ENCODE results near the gene CDKN2B.

The CDKN2B gene

DNA sequence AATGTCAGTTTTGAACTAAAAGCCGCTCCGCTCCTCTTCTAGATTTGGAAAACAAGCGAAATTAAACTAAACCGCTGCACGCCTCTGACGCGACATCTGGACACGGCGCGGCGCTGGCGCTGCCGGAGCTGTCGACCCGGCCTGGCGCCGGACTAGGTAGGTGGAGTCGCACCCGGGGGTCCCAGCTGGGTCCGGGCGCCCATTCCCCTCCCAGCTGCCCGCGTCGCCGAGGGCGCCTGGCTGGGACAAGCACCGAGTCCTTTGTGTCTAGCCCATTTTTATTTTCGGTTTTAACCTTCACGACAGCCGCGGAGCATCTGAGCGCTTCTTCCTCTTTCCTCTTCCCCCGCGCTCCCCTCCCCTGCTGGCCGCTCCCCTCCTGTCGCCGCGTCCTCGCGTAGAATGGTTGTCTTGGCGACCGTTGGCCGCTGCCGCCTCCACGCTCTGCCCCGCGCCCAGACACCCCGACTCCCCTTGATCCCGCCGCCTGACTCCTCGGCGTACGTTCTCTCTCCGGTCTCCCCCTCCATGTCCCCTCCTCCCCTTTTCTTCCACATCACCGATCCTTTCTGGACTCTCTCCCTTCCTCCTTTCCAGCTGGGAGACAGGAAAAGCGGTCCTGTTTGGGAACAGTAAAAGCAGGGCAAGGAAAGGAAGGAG is 14.0 kb downstream of the CDKN2B start:
- H3K27me3 ChIP-seq (ENCODE audit: control insufficient read depth in 3 of 3, insufficient read depth in 3 of 3, low read depth in 1 of 3, low read length in 3 of 3) = peaks cover 18 to 98% (median 53%) of the 10 kb centered on the region in 3 experiments
- H3K27ac ChIP-seq (replicated peaks; ENCODE audit: low read length) = no peak overlapping the region
- H4K8ac ChIP-seq (ENCODE audit: low read depth, low read length) = no peak overlapping the region
- no peak overlapping the region for H3K4ac ChIP-seq (ENCODE audit: low read length)
- no peak overlapping the region for H2BK120ac ChIP-seq (ENCODE audit: low read depth, low read length)
- H3K23ac ChIP-seq (ENCODE audit: low read depth, low read length, poor library complexity) = no peak overlapping the region
- no peak overlapping the region for H3K9ac ChIP-seq (ENCODE audit: low read depth, low read length, poor library complexity)
- peak overlapping the region; percentile 95 for H3K4me2 ChIP-seq (ENCODE audit: insufficient read depth, low read length, poor library complexity, severe bottlenecking)
- no peak for DNase-seq (ENCODE audit: low spot score)
- no peak overlapping the region for H2AK5ac ChIP-seq (ENCODE audit: low read depth, low read length)
- no peaks in the 10 kb centered on the region for H3K79me1 ChIP-seq (ENCODE audit: low read depth, low read length)
- no peak overlapping the region for H2BK12ac ChIP-seq (ENCODE audit: low read length)
- H3K36me3 ChIP-seq (replicated peaks in 1 of 2; ENCODE audit: control insufficient read depth in 2 of 2, insufficient read depth in 2 of 2, low read length in 2 of 2) = no peaks in the 10 kb centered on the region
- H2AFZ ChIP-seq (ENCODE audit: low read length) = peak overlapping the region; percentile 93
- no CpG with 5 or more reads among the region's 56 CpGs for WGBS, 2 donors (ENCODE audit: extremely low coverage in 2 of 2, insufficient read length in 2 of 2, insufficient replicate concordance in 1 of 2)
- peak overlapping the region; percentile 52 to 76 for H3K4me3 ChIP-seq (ENCODE audit: low read length in 2 of 2)
- no peak overlapping the region for H4K91ac ChIP-seq (ENCODE audit: low read depth, low read length, poor library complexity)
- no peak overlapping the region for H3K14ac ChIP-seq (ENCODE audit: low read length)
- H2BK15ac ChIP-seq (ENCODE audit: low read length) = no peak overlapping the region
- no peak overlapping the region for H2BK5ac ChIP-seq (ENCODE audit: low read length)
- no peak overlapping the region for H3K18ac ChIP-seq (ENCODE audit: low read length)
- H3K9me3 ChIP-seq (replicated peaks in 1 of 2; ENCODE audit: control insufficient read depth in 2 of 2, insufficient read depth in 1 of 2, low read depth in 1 of 2, low read length in 2 of 2) = no peaks in the 10 kb centered on the region
- H3K4me1 ChIP-seq (ENCODE audit: control insufficient read depth in 2 of 2, insufficient read depth in 1 of 2, low read depth in 1 of 2, low read length in 2 of 2) = peaks cover 6 to 16% of the 10 kb centered on the region in 2 donors

DNA sequence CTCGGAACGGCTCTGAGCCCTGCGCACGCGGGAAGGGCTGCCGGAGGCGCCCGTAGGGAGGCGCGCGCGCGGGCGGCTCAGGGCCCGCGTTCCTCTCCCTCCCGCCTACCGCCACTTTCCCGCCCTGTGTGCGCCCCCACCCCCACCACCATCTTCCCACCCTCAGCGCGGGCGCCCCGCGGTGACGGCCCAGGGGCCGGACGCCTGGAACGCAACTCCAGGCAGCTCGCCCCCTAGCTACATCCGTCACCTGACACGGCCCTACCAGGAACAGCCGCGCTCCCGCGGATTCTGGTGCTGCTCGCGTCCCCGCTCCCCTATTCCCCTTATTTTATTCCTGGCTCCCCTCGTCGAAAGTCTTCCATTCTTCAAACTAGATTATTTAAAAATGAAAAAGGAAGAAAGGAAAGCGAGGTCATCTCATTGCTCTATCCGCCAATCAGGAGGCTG is 14.5 kb downstream of the CDKN2B start, which contains the start of gene CDKN2B-AS1:
TSS of gene CDKN2B-AS1 (plus strand) at position 236 of the 450 bp plus-strand sequence.
- H3K18ac ChIP-seq (ENCODE audit: low read length) = peak within 1 kb of the TSS; percentile 46

DNA sequence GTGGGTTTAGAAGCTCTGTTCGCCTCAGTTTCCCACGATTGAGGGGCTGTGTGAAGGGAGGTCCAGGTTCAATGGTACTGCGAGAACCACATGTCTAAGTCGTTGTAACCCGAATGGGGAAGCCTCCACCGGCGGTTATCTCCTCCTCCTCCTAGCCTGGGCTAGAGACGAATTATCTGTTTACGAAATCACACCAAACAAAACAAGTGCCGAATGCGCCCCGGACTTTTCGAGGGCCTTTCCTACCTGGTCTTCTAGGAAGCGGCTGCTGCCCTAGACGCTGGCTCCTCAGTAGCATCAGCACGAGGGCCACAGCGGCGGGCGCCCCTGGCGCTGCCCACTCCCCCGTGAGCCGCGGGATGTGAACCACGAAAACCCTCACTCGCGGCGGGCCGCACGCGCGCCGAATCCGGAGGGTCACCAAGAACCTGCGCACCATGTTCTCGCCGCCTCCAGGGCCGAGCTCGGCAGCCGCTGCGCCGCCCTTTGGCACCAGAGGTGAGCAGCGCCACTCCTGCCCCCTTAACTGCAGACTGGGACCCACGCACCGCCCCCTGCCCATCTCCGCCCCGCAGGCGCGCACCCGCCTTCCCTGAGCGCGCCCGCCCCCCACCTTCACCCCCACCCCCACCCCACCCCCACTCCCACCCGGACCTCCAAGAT is 15.1 kb downstream of the CDKN2B start, which contains the start of gene CDKN2A:
TSS of gene CDKN2A (minus strand) at position 500 of the 663 bp plus-strand sequence.
- peak within 1 kb of the TSS; percentile 52 to 76 for H3K4me3 ChIP-seq (ENCODE audit: low read length in 2 of 2)
- H3K4me1 ChIP-seq (ENCODE audit: control insufficient read depth in 2 of 2, insufficient read depth in 1 of 2, low read depth in 1 of 2, low read length in 2 of 2) = peaks cover 6 to 16% of the 10 kb centered on the region in 2 donors
- no peak within 1 kb of the TSS for H2BK15ac ChIP-seq (ENCODE audit: low read length)
- H4K91ac ChIP-seq (ENCODE audit: low read depth, low read length, poor library complexity) = no peak within 1 kb of the TSS
- H3K23ac ChIP-seq (ENCODE audit: low read depth, low read length, poor library complexity) = no peak within 1 kb of the TSS
- peaks cover 0 to 6% of the 10 kb centered on the region in 2 donors for H3K9me3 ChIP-seq (replicated peaks in 1 of 2; ENCODE audit: control insufficient read depth in 2 of 2, insufficient read depth in 1 of 2, low read depth in 1 of 2, low read length in 2 of 2)
- H3K18ac ChIP-seq (ENCODE audit: low read length) = peak within 1 kb of the TSS; percentile 46
- no peak within 1 kb of the TSS for H2AK5ac ChIP-seq (ENCODE audit: low read depth, low read length)
- peaks cover 27 to 98% (median 64%) of the 10 kb centered on the region in 3 experiments for H3K27me3 ChIP-seq (ENCODE audit: control insufficient read depth in 3 of 3, insufficient read depth in 3 of 3, low read depth in 1 of 3, low read length in 3 of 3)
- H2BK12ac ChIP-seq (ENCODE audit: low read length) = no peak within 1 kb of the TSS
- H3K4ac ChIP-seq (ENCODE audit: low read length) = no peak within 1 kb of the TSS
- no peak within 1 kb of the TSS for H2BK120ac ChIP-seq (ENCODE audit: low read depth, low read length)
- peak within 1 kb of the TSS; percentile 3 for H2BK5ac ChIP-seq (ENCODE audit: low read length)
- H3K36me3 ChIP-seq (replicated peaks in 1 of 2; ENCODE audit: control insufficient read depth in 2 of 2, insufficient read depth in 2 of 2, low read length in 2 of 2) = no peaks in the 10 kb centered on the region
- no peaks in the 10 kb centered on the region for H3K79me1 ChIP-seq (ENCODE audit: low read depth, low read length)
- no peak for DNase-seq (ENCODE audit: low spot score)
- H4K8ac ChIP-seq (ENCODE audit: low read depth, low read length) = no peak within 1 kb of the TSS
- no peak within 1 kb of the TSS for H3K27ac ChIP-seq (replicated peaks; ENCODE audit: low read length)
- peak within 1 kb of the TSS; percentile 95 for H3K4me2 ChIP-seq (ENCODE audit: insufficient read depth, low read length, poor library complexity, severe bottlenecking)
- H2AFZ ChIP-seq (ENCODE audit: low read length) = peak within 1 kb of the TSS; percentile 93
- H3K9ac ChIP-seq (ENCODE audit: low read depth, low read length, poor library complexity) = peak within 1 kb of the TSS; percentile 18
- WGBS, 2 donors (ENCODE audit: extremely low coverage in 2 of 2, insufficient read length in 2 of 2, insufficient replicate concordance in 1 of 2) = no CpG with 5 or more reads among the region's 53 CpGs
- H3K14ac ChIP-seq (ENCODE audit: low read length) = no peak within 1 kb of the TSS

More for the DNA sequence above, 14.5 kb downstream of the CDKN2B start, which contains the start of gene CDKN2B-AS1:
- Histone ChIP-seq H3K4me2 (ENCODE audit: insufficient read depth, low read length, poor library complexity, severe bottlenecking) (peak within 1 kb of the TSS; percentile 95), H2AK5ac (ENCODE audit: low read depth, low read length) (no peak within 1 kb of the TSS), H2AFZ (ENCODE audit: low read length) (peak within 1 kb of the TSS; percentile 93), H4K91ac (ENCODE audit: low read depth, low read length, poor library complexity) (no peak within 1 kb of the TSS), H4K8ac (ENCODE audit: low read depth, low read length) (no peak within 1 kb of the TSS), H3K36me3 (replicated peaks in 1 of 2; ENCODE audit: control insufficient read depth in 2 of 2, insufficient read depth in 2 of 2, low read length in 2 of 2) (no peaks in the 10 kb centered on the region), H3K4ac (ENCODE audit: low read length) (no peak within 1 kb of the TSS), H2BK12ac (ENCODE audit: low read length) (no peak within 1 kb of the TSS), H2BK120ac (ENCODE audit: low read depth, low read length) (no peak within 1 kb of the TSS), H3K27me3 (ENCODE audit: control insufficient read depth in 3 of 3, insufficient read depth in 3 of 3, low read depth in 1 of 3, low read length in 3 of 3) (peaks cover 23 to 98% (median 59%) of the 10 kb centered on the region in 3 experiments), H3K9ac (ENCODE audit: low read depth, low read length, poor library complexity) (peak within 1 kb of the TSS; percentile 18), H2BK15ac (ENCODE audit: low read length) (no peak within 1 kb of the TSS), H3K14ac (ENCODE audit: low read length) (no peak within 1 kb of the TSS), H3K27ac (replicated peaks; ENCODE audit: low read length) (no peak within 1 kb of the TSS), H3K23ac (ENCODE audit: low read depth, low read length, poor library complexity) (no peak within 1 kb of the TSS), H3K4me3 (ENCODE audit: low read length in 2 of 2) (peak within 1 kb of the TSS; percentile 52 to 76), H3K4me1 (ENCODE audit: control insufficient read depth in 2 of 2, insufficient read depth in 1 of 2, low read depth in 1 of 2, low read length in 2 of 2) (peaks cover 6 to 16% of the 10 kb centered on the region in 2 donors), H3K9me3 (replicated peaks in 1 of 2; ENCODE audit: control insufficient read depth in 2 of 2, insufficient read depth in 1 of 2, low read depth in 1 of 2, low read length in 2 of 2) (peaks cover 0 to 2% of the 10 kb centered on the region in 2 donors), H3K79me1 (ENCODE audit: low read depth, low read length) (no peaks in the 10 kb centered on the region), H2BK5ac (ENCODE audit: low read length) (peak within 1 kb of the TSS; percentile 3)
- no peak for DNase-seq (ENCODE audit: low spot score)
- no CpG with 5 or more reads among the region's 43 CpGs for WGBS, 2 donors (ENCODE audit: extremely low coverage in 2 of 2, insufficient read length in 2 of 2, insufficient replicate concordance in 1 of 2)

DNA sequence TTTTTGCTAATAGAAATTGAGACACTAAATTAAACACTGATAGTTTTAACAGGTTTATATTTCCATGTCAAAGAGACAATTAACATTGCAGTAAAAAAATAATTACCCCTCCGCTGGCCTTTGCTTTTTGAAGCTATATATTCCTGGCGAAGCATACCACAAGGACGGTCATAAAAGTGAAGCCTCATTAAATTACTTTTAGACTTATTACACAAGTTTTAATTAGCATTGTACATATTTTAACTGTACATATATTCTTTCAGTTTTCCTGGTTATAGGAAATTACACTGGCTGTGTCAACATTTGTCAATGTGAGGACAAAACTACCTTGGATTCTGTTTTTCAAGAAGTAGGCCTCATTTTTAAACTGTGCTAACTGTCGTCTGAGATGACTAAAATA is 16.1 kb downstream of the CDKN2B start:
- Histone ChIP-seq H2BK12ac (ENCODE audit: low read length) (no peak overlapping the region), H2BK5ac (ENCODE audit: low read length) (no peak overlapping the region), H3K4me1 (ENCODE audit: control insufficient read depth in 2 of 2, insufficient read depth in 1 of 2, low read depth in 1 of 2, low read length in 2 of 2) (peaks cover 6 to 16% of the 10 kb centered on the region in 2 donors), H3K27me3 (ENCODE audit: control insufficient read depth in 3 of 3, insufficient read depth in 3 of 3, low read depth in 1 of 3, low read length in 3 of 3) (peaks cover 27 to 98% (median 72%) of the 10 kb centered on the region in 3 experiments), H3K27ac (replicated peaks; ENCODE audit: low read length) (no peak overlapping the region), H3K36me3 (replicated peaks in 1 of 2; ENCODE audit: control insufficient read depth in 2 of 2, insufficient read depth in 2 of 2, low read length in 2 of 2) (no peaks in the 10 kb centered on the region), H2AFZ (ENCODE audit: low read length) (no peak overlapping the region), H3K14ac (ENCODE audit: low read length) (no peak overlapping the region), H3K4ac (ENCODE audit: low read length) (no peak overlapping the region), H4K8ac (ENCODE audit: low read depth, low read length) (no peak overlapping the region), H3K23ac (ENCODE audit: low read depth, low read length, poor library complexity) (no peak overlapping the region), H3K9ac (ENCODE audit: low read depth, low read length, poor library complexity) (no peak overlapping the region), H3K79me1 (ENCODE audit: low read depth, low read length) (no peaks in the 10 kb centered on the region), H3K4me3 (ENCODE audit: low read length in 2 of 2) (no peak overlapping the region), H2BK120ac (ENCODE audit: low read depth, low read length) (no peak overlapping the region), H2AK5ac (ENCODE audit: low read depth, low read length) (no peak overlapping the region), H4K91ac (ENCODE audit: low read depth, low read length, poor library complexity) (no peak overlapping the region), H3K18ac (ENCODE audit: low read length) (no peak overlapping the region), H3K4me2 (ENCODE audit: insufficient read depth, low read length, poor library complexity, severe bottlenecking) (no peak overlapping the region), H3K9me3 (replicated peaks in 1 of 2; ENCODE audit: control insufficient read depth in 2 of 2, insufficient read depth in 1 of 2, low read depth in 1 of 2, low read length in 2 of 2) (peaks cover 0 to 6% of the 10 kb centered on the region in 2 donors), H2BK15ac (ENCODE audit: low read length) (no peak overlapping the region)
- WGBS, 2 donors (ENCODE audit: extremely low coverage in 2 of 2, insufficient read length in 2 of 2, insufficient replicate concordance in 1 of 2) = no CpG with 5 or more reads among the region's 4 CpGs
- DNase-seq (ENCODE audit: low spot score) = no peak

Measured in neuronal stem cell (in vitro differentiated cells).